Measurements from ENCODE around the gene LRBA. TPM values are rescaled to one million over a fixed set of nuclear protein-coding genes. Genes with fewer than 3 reads are reported as not detected.

Gene LRBA
- total and polyA plus RNA-seq, 4 donors, result 8.2 to 69.8 (median 32.8) TPM

DNA sequence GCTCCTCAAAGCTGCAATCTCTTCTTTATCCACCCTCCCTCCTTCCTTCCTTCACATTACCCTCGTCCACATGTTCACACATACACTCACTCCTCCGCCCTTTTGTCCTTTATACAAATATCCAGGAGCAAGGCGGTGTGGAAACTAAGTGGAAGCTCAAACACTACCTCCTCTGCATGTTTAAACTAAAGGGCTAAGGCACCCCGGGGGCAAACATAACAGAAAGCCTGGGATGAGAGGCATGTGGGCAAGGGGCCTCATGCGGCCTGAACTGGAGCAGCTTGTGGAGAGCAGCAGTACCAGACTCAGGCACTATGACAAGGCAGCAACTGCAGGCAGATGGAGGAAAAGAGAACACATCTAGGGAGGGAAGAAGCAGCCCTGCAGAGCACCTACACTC lies 423.7 kb downstream of the LRBA start:
- H3K27ac ChIP-seq (ENCODE audit: low read depth in 1 of 2, low read length in 2 of 2), result no peak overlapping the region
- no peaks in the 10 kb centered on the region for H3K4me1 ChIP-seq (ENCODE audit: control insufficient read depth in 4 of 4, insufficient read depth in 4 of 4, low read length in 3 of 4)
- TF ChIP-seq RXRA (IDR thresholded peaks at IDR 0.05) (no peak), NR2F2 (IDR thresholded peaks at IDR 0.05) (no peak), TAF1 (conservative IDR thresholded peaks at IDR 0.05) (no peak), YY1 (IDR thresholded peaks at IDR 0.05) (no peak), GABPA (IDR thresholded peaks at IDR 0.05 in 1 of 2, conservative IDR thresholded peaks at IDR 0.05 in 1 of 2) (no peak), RAD21 (IDR thresholded peaks at IDR 0.05) (no peak), FOXA1 (IDR thresholded peaks at IDR 0.05) (no peak), REST (IDR thresholded peaks at IDR 0.05) (no peak), HNF4G (IDR thresholded peaks at IDR 0.05) (no peak), ATF3 (IDR thresholded peaks at IDR 0.05) (no peak), CTCF (IDR thresholded peaks at IDR 0.05; ENCODE audit: low read depth, low read length, missing input control) (no peak)
- TF ChIP-seq, protein P1, sequence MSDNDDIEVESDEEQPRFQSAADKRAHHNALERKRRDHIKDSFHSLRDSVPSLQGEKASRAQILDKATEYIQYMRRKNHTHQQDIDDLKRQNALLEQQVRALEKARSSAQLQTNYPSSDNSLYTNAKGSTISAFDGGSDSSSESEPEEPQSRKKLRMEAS (IDR thresholded peaks at IDR 0.05), result no peak
- TF ChIP-seq, protein P2, sequence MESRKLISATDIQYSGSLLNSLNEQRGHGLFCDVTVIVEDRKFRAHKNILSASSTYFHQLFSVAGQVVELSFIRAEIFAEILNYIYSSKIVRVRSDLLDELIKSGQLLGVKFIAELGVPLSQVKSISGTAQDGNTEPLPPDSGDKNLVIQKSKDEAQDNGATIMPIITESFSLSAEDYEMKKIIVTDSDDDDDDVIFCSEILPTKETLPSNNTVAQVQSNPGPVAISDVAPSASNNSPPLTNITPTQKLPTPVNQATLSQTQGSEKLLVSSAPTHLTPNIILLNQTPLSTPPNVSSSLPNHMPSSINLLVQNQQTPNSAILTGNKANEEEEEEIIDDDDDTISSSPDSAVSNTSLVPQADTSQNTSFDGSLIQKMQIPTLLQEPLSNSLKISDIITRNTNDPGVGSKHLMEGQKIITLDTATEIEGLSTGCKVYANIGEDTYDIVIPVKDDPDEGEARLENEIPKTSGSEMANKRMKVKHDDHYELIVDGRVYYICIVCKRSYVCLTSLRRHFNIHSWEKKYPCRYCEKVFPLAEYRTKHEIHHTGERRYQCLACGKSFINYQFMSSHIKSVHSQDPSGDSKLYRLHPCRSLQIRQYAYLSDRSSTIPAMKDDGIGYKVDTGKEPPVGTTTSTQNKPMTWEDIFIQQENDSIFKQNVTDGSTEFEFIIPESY (IDR thresholded peaks at IDR 0.05), result no peak
- H3K9me3 ChIP-seq (ENCODE audit: control insufficient read depth in 4 of 4, low read length in 3 of 4), result no peaks in the 10 kb centered on the region
- no peak for DNase-seq (ENCODE audit: low spot score)
- H3K36me3 ChIP-seq (ENCODE audit: control insufficient read depth in 4 of 4, insufficient read depth in 3 of 4, low read depth in 1 of 4, low read length in 3 of 4), result peaks cover 0 to 4% (median 1%) of the 10 kb centered on the region in 4 donors
- no peaks in the 10 kb centered on the region for H3K27me3 ChIP-seq (ENCODE audit: control insufficient read depth in 4 of 4, insufficient read depth in 4 of 4, low read length in 3 of 4)
- 79% methylated on average over 5 of the region's 5 CpGs for WGBS
- no peak overlapping the region for H3K9ac ChIP-seq (ENCODE audit: low read depth in 1 of 2, low read length in 2 of 2)
- H3K4me3 ChIP-seq (ENCODE audit: low read depth in 1 of 3, low read length in 3 of 3), result no peak overlapping the region

DNA sequence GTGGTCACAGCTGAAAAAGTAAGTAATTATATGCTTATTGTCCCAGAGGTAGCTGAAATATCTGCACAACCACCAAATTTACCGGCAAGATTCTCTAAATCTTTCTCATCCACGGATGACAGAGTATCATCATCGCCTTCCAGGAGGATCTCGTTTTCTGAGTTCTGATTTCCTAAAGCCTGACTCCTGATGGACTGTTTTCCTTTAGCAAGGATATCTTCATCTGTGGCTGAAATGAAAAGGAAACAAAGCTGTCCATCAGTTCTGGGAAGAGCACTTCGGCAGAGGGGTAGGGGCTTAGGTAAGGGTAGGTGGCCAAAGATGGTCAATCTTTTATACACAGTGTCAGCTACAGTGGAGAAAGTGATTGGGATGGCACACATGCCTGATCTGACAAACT lies 424.5 kb downstream of the LRBA start:
- 95% methylated on average over 5 of the region's 5 CpGs for WGBS
- H3K27me3 ChIP-seq (ENCODE audit: control insufficient read depth in 4 of 4, insufficient read depth in 4 of 4, low read length in 3 of 4), result no peaks in the 10 kb centered on the region
- no peak for DNase-seq (ENCODE audit: low spot score)
- H3K4me3 ChIP-seq (ENCODE audit: low read depth in 1 of 3, low read length in 3 of 3), result no peak overlapping the region
- no peak overlapping the region for H3K27ac ChIP-seq (ENCODE audit: low read depth in 1 of 2, low read length in 2 of 2)
- no peaks in the 10 kb centered on the region for H3K9me3 ChIP-seq (ENCODE audit: control insufficient read depth in 4 of 4, low read length in 3 of 4)
- no peaks in the 10 kb centered on the region for H3K4me1 ChIP-seq (ENCODE audit: control insufficient read depth in 4 of 4, insufficient read depth in 4 of 4, low read length in 3 of 4)
- H3K36me3 ChIP-seq (ENCODE audit: control insufficient read depth in 4 of 4, insufficient read depth in 3 of 4, low read depth in 1 of 4, low read length in 3 of 4), result peaks cover 0 to 4% (median 1%) of the 10 kb centered on the region in 4 donors
- no peak overlapping the region for H3K9ac ChIP-seq (ENCODE audit: low read depth in 1 of 2, low read length in 2 of 2)
- TF ChIP-seq EGR1 (IDR thresholded peaks at IDR 0.05; ENCODE audit: low read depth in 2 of 2) (no peak), YY1 (IDR thresholded peaks at IDR 0.05) (no peak), SP1 (IDR thresholded peaks at IDR 0.05) (no peak), FOXA2 (IDR thresholded peaks at IDR 0.05) (no peak), FOXA1 (IDR thresholded peaks at IDR 0.05) (no peak), HNF4G (IDR thresholded peaks at IDR 0.05) (no peak), CTCF (IDR thresholded peaks at IDR 0.05; ENCODE audit: low read depth, low read length, missing input control) (no peak), TAF1 (conservative IDR thresholded peaks at IDR 0.05) (no peak), HNF4A (conservative IDR thresholded peaks at IDR 0.05) (no peak)
- TF ChIP-seq, protein P2 (IDR thresholded peaks at IDR 0.05), result no peak

Measured in liver (tissue), 9 donors.